Measurements from ENCODE around the gene FGD1. TPM values are rescaled to one million over a fixed set of nuclear protein-coding genes. Genes with fewer than 3 reads are reported as not detected.
A peak's percentile ranks its signal among the peaks of the same experiment; 100 is the strongest.

FGD1 gene
- total and polyA plus RNA-seq, 2 donors (not counting 1 experiment from before 2014, with no cell fraction given) = 4.3 to 4.5 TPM

DNA sequence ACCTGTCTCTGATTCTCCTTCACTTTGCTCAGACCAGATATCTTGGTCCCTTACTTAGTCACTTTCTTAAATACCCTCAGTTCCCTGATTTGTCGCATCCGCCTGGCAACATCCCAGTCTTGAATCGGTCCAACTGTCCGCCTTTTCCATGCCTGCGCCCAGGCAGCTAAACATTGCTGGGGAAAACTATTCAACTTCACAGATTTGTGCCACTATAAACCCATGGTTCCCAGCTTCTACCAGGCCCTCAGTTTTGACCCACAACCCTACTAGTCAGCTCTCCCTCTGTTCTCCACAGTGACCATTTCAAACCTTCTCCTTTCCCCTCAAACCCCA is 451 bp upstream of the FGD1 start:
- H3K4me2 ChIP-seq (ENCODE audit: extremely low read depth, insufficient read depth, low read length) = peak overlapping the region; percentile 49
- H3K27me3 ChIP-seq (ENCODE audit: control insufficient read depth, insufficient read depth, low read length) = no peaks in the 10 kb centered on the region
- no peak for TF ChIP-seq EZH2 (IDR thresholded peaks at IDR 0.05; ENCODE audit: low read length, missing control alignments)
- TF ChIP-seq, protein P1, sequence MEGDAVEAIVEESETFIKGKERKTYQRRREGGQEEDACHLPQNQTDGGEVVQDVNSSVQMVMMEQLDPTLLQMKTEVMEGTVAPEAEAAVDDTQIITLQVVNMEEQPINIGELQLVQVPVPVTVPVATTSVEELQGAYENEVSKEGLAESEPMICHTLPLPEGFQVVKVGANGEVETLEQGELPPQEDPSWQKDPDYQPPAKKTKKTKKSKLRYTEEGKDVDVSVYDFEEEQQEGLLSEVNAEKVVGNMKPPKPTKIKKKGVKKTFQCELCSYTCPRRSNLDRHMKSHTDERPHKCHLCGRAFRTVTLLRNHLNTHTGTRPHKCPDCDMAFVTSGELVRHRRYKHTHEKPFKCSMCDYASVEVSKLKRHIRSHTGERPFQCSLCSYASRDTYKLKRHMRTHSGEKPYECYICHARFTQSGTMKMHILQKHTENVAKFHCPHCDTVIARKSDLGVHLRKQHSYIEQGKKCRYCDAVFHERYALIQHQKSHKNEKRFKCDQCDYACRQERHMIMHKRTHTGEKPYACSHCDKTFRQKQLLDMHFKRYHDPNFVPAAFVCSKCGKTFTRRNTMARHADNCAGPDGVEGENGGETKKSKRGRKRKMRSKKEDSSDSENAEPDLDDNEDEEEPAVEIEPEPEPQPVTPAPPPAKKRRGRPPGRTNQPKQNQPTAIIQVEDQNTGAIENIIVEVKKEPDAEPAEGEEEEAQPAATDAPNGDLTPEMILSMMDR (conservative IDR thresholded peaks at IDR 0.05 in 1 of 2, IDR thresholded peaks at IDR 0.05 in 1 of 2; ENCODE audit: low read depth in 1 of 2, low read length in 2 of 2) = no peak
- no peaks in the 10 kb centered on the region for H3K36me3 ChIP-seq (ENCODE audit: control insufficient read depth, insufficient read depth, low read length)
- H3K9ac ChIP-seq (ENCODE audit: insufficient read depth, low read length) = no peak overlapping the region
- H4K20me1 ChIP-seq (ENCODE audit: control insufficient read depth, extremely low read depth, insufficient read depth, low read length) = no peaks in the 10 kb centered on the region
- H3K9me3 ChIP-seq (ENCODE audit: control insufficient read depth, insufficient read depth, low read depth, low read length) = no peaks in the 10 kb centered on the region
- H3K4me1 ChIP-seq (ENCODE audit: control insufficient read depth, extremely low read depth, insufficient read depth, low read length) = peaks cover 7% of the 10 kb centered on the region
- no peak overlapping the region for H3K27ac ChIP-seq (ENCODE audit: insufficient read depth, low read length)
- no peak for DNase-seq (ENCODE audit: low read depth in 2 of 2)
- H3K79me2 ChIP-seq (ENCODE audit: control insufficient read depth, insufficient read depth, low read length) = peaks cover 31% of the 10 kb centered on the region
- peak overlapping the region; percentile 50 for H2AFZ ChIP-seq (ENCODE audit: low read length)
- H3K4me3 ChIP-seq (replicated peaks in 1 of 4; ENCODE audit: control extremely low read depth in 1 of 4, insufficient read depth in 1 of 4, low read depth in 3 of 4, low read length in 4 of 4) = peak overlapping the region in 2 of 4 experiments; percentile 48 to 71

DNA sequence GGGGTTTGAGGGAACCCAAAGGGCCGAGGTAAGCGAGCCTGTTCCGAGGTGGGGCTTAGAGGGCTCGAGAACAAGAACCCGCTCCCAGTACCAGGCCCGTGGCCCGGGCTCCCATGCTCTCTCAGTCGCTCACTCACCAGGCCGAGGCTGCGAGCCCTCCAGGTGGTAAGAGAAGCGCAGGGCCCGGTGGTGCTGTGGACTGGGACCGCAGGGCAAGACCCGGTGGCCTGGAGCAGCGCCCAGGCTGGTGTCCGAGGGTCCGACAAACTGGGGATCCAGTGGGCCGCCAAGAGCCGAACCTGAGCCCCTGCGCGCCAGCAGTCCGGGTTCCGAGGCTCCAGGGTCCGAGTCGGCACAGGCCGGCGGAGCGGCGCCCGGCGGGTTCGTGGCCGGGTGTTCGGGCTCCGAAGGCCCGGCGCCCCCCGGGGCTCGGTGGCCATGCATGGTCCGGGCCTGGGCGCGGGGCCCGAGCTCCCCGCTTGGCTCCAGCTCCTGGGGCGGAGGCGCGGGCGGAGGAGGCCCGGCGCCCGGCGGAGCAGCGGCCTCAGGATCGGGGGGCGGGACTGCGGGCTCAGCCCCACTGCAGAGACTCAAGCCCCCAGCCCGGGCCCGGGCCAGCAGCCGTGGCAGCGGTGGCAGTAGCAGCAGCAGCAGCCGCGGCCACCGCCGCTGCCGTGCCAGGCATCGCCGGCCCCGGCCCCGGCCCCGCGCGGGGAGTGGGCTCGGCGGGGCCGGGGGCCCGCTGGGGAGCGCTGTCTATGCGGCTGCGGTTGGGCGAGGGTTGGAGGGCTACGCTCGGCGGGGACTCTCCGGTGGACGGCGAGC is 833 bp downstream of the FGD1 start:
- peak overlapping the region; percentile 42 to 72 (median 65) for H3K4me3 ChIP-seq (replicated peaks in 1 of 4; ENCODE audit: control extremely low read depth in 1 of 4, insufficient read depth in 1 of 4, low read depth in 3 of 4, low read length in 4 of 4)
- peak overlapping the region; percentile 74 for H3K9ac ChIP-seq (ENCODE audit: insufficient read depth, low read length)
- peak overlapping the region; percentile 36 for H2AFZ ChIP-seq (ENCODE audit: low read length)
- H3K79me2 ChIP-seq (ENCODE audit: control insufficient read depth, insufficient read depth, low read length) = peaks cover 42% of the 10 kb centered on the region
- H3K27me3 ChIP-seq (ENCODE audit: control insufficient read depth, insufficient read depth, low read length) = no peaks in the 10 kb centered on the region
- no peak for TF ChIP-seq EZH2 (IDR thresholded peaks at IDR 0.05; ENCODE audit: low read length, missing control alignments)
- TF ChIP-seq, protein P1 (conservative IDR thresholded peaks at IDR 0.05 in 1 of 2, IDR thresholded peaks at IDR 0.05 in 1 of 2; ENCODE audit: low read depth in 1 of 2, low read length in 2 of 2) = no peak
- peak overlapping the region; percentile 57 for H3K27ac ChIP-seq (ENCODE audit: insufficient read depth, low read length)
- peaks cover 7% of the 10 kb centered on the region for H3K4me1 ChIP-seq (ENCODE audit: control insufficient read depth, extremely low read depth, insufficient read depth, low read length)
- H4K20me1 ChIP-seq (ENCODE audit: control insufficient read depth, extremely low read depth, insufficient read depth, low read length) = no peaks in the 10 kb centered on the region
- DNase-seq (ENCODE audit: low read depth in 2 of 2) = peak; percentile 26 to 35
- H3K36me3 ChIP-seq (ENCODE audit: control insufficient read depth, insufficient read depth, low read length) = no peaks in the 10 kb centered on the region
- H3K4me2 ChIP-seq (ENCODE audit: extremely low read depth, insufficient read depth, low read length) = peak overlapping the region; percentile 69
- H3K9me3 ChIP-seq (ENCODE audit: control insufficient read depth, insufficient read depth, low read depth, low read length) = no peaks in the 10 kb centered on the region

DNA sequence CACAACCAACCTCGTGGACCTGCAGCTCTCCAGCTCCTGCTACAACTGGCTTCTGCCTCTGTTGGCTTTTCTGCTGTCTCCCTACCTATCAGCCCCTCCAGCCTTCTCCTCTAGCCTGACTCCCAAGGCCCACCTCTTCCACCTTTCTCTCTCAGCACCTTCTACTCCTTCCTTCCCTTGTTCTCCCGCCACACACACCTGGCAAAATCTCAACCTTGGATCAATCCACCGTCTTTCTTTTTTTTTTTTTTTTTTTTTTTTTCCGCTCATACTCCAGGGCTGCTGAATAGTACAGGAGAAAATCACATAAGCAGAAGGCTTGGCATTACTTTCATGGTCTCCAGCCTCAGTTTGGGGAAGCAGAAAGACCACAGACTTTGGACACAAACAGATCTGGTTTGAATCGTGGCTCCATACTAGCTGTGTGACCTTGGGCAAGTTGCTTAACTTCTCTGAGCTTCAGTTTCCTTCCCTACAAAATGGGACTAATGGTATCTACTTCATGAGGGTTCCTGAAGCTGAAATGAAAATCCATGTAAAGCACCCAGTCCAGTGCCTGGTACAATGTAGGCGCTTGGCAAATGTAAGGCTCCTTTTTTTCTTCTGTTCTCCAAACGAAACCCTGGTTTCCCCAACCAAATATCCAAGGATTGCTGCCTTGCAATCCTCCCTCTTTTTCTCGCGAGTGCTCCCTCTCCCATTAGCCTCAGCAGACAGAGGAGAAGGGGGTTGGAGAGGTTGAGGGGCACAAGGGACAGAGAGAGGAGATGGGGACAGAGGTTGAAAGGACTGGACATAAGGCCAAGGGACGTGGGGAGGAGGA is 1.7 kb downstream of the FGD1 start:
- TF ChIP-seq, protein P1 (conservative IDR thresholded peaks at IDR 0.05 in 1 of 2, IDR thresholded peaks at IDR 0.05 in 1 of 2; ENCODE audit: low read depth in 1 of 2, low read length in 2 of 2) = no peak
- no peak for TF ChIP-seq EZH2 (IDR thresholded peaks at IDR 0.05; ENCODE audit: low read length, missing control alignments)
- Histone ChIP-seq H3K27ac (ENCODE audit: insufficient read depth, low read length) (peak overlapping the region; percentile 57), H2AFZ (ENCODE audit: low read length) (peak overlapping the region; percentile 36)

More for the DNA sequence above, 1.7 kb downstream of the FGD1 start:
- Histone ChIP-seq H3K4me2 (ENCODE audit: extremely low read depth, insufficient read depth, low read length) (peak overlapping the region; percentile 69), H3K36me3 (ENCODE audit: control insufficient read depth, insufficient read depth, low read length) (no peaks in the 10 kb centered on the region), H3K79me2 (ENCODE audit: control insufficient read depth, insufficient read depth, low read length) (peaks cover 44% of the 10 kb centered on the region), H3K4me1 (ENCODE audit: control insufficient read depth, extremely low read depth, insufficient read depth, low read length) (peaks cover 7% of the 10 kb centered on the region), H3K9ac (ENCODE audit: insufficient read depth, low read length) (peak overlapping the region; percentile 74), H3K27me3 (ENCODE audit: control insufficient read depth, insufficient read depth, low read length) (no peaks in the 10 kb centered on the region), H3K4me3 (replicated peaks in 1 of 4; ENCODE audit: control extremely low read depth in 1 of 4, insufficient read depth in 1 of 4, low read depth in 3 of 4, low read length in 4 of 4) (peak overlapping the region; percentile 42 to 72 (median 65)), H3K9me3 (ENCODE audit: control insufficient read depth, insufficient read depth, low read depth, low read length) (no peaks in the 10 kb centered on the region), H4K20me1 (ENCODE audit: control insufficient read depth, extremely low read depth, insufficient read depth, low read length) (no peaks in the 10 kb centered on the region)
- DNase-seq (ENCODE audit: low read depth in 2 of 2) = peak; percentile 26 to 33

Measured in fibroblast of lung (primary cell).